ENCODE results near the gene CC2D2B.
A peak's percentile ranks its signal among the peaks of the same experiment; 100 is the strongest.
"Not testable (repeated sequence)": the region's sequence is repeated elsewhere in the genome, so short reads cannot be mapped to it uniquely, and the experiment has no call there.

CC2D2B gene

GRCh38 chr10:96022739-96023138, 115.0 kb downstream of the CC2D2B start:
- DNase-seq: no peak

GRCh38 chr10:96023168-96023567, 115.4 kb downstream of the CC2D2B start:
- no peak for DNase-seq

DNA sequence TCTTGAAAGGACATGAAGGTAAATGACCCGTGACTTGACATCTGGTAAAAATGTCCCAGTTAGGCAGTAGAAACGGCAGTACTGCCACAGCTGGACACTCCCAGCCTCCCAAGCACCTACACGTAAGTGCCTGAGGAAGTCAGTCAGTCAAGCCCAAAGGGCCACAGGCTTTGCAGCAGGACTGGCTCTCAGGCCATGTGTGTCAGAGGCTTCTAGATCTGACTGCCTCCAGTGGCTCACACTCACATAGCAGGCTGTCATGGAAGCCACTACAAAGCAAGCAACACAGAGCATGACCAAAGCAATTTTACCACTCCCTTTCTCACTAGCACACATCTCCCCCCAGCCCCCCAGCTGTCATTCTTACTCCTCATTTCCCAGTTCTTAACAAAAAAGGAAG, 117.8 kb downstream of the CC2D2B start:
- no peak for DNase-seq

- DNase-seq: no peak
These were observed 126.8 kb downstream of the CC2D2B start for GRCh38 chr10:96034625-96035024.

- no peak for DNase-seq
These were observed 131.0 kb downstream of the CC2D2B start for GRCh38 chr10:96038476-96039387.

DNA sequence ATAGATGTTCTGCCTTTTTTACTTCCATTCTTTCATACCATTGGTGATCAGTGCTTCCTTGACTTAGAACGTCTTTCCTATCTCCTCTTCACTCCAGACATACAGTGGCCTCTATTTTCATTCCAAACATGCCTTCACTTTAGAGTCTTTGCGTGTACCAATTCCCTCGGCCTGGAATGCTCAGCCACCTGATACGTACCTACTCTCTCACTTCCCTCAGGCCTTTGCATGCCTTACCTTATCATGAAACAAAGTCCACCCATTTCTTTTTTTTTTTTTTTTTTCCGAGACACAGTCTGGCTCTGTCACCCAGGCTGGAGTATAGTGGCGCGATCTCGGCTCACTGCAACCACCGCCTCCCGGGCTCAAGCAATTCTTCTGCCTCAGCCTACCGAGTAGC, 133.4 kb downstream of the CC2D2B start:
- no peak for DNase-seq

DNA sequence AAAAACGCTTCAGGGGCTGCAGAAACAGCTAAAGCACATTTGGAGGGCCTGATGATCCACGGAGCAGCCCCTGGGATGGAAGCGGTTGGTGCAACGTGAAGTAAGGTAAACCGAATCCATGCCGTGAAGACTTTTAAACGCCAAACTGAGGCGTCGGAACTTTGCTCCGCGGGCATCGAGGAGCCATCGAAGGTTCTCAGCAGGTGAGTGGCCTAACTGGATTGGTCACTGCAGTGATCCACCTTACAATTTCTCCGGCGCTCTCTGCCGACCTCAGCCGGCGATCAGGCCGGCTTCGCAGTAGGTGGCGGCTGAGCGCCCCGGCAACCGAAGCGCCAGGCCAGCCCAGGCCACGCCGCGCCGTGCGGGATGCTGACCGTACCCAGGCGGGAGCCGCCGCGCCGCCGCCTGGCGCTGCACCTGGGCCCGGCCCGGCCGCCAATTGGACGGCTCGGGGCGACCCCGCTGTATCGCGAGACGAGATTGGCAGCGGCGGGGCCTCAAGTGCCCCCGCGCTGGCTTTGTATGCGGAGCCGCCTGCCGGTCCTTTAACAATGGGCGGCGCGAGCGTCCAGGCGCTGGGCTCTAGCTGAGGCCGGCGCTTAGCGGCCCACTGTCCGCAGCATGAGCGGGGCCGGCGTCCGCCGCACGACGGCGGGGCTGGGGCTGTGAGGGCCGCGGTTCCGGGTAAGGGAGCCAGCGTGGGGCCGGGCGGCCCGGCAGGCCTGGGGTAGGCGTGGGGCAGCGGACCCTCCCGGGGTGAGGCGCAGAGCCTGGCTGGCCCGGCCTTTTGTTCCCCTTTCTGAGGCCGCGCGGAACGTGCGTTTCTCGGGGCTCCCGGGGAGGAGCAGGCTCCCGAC, 135.5 kb downstream of the CC2D2B start, which contains the start of gene CCNJ:
Gene CCNJ (plus strand): TSS at position 551 of the 860 bp plus-strand sequence. CDS start 811 bp downstream, outside the sequence.
- DNase-seq: peak; percentile 18 to 84 (median 72)

DNA sequence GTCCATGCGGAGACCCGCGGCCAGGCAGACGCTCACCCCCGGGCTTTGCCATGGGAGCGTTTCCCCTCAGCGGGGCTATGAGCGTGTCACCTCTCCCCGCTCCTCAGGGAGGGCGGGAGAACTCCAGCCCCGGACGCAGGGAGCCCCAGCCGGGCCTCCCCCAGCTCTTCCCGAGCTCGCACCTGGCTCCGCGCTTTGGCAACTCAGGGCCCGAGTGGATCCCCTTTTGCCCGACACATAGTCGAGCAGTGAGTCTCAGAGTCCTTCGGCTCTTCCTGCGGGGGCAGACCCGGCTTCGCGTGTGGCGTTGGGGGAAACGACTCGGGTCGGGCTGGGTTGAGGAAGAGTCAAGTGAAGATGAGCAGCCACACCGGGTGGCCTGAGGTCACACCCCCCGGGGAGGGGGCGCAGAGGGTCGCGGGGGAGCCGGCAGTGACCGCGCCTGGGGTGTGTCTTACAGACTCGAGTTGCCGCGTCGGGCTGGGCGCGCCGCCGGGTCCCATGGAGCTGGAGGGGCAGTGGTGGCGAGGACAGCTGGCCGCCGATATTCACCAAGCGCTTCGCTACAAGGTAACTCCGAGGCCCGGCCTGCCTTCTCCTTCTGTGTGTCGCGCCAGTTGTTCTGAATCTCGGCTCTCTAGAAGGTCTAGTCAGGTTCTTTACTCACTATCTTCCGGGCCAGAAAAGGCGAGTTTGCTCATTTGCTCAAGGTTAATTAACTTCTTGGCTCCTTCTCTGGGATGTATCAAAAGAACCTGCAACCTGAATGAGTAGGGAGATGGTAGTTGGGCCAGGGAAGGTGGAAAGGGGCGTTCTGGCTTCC, 136.3 kb downstream of the CC2D2B start:
- DNase-seq: peak in 13 of 14 donors; percentile 24 to 72 (median 59)

DNA sequence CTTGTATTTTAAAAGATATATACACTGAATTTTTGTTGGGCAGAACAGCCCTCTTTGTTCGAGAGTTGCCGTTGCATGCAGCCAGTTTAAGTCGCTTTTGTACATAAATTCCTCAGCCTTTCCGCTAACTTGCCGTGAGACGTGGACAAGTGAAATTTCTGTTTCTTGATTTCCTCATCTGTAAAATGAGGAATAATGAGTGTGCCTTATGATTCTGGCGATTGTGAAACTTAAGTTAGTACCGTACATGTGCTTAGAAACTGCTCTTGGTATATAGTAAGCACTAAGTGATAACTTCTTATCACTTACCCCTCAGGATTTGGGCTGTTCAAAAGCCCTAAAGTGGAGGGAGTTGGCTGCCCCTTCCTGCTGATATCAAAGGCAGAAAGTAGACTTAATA, 137.0 kb downstream of the CC2D2B start:
- DNase-seq: no peak

- no peak for DNase-seq
These were observed 138.8 kb downstream of the CC2D2B start for GRCh38 chr10:96046546-96046945.

DNA sequence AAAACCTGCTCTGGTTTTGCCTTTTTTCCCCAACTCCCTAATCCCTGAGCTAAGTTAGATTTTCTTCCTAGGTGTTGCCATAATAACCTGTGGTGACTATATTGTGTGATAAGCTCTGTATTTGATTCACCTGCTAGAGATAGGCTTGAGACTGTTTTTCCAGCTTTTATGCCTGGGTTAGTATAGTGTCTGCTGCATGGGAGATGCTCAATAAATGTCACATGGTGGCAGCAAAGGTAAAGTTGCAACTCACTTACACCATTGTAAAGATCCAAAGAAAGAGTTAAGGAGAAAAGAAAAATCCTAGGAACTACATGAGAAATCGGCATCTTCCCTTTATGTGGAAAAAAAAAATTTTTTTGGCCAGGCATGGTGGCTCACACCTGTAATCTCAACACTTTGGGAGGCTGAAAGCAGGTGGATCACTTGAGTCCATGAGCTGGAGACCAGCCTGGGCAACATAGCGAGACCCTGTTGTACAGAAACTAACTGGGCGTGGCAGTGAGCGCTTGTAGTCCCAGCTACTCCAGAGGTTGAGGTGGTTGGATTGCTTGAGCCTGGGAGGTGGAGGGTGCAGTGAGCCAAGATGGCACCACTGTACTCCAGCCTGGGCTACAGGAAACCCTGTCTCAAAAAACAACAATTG, 139.4 kb downstream of the CC2D2B start:
- no peak for DNase-seq

DNA sequence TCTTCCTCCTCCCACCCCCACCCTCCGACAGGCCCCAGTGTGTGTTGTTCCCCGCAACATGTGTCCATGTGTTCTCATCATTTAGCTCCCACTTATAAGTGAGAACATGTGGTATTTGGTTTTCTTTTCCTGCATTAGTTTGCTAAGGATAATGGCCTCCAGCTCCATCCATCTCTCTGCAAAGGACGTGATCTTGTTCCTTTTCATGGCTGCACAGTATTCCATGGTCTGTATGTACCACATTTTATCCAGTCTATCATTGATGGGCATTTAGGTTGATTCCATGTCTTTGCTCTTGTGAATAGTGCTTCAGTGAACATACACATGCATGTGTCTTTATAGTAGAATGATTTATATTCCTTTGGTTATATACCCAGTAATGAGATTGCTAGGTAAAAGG, 140.2 kb downstream of the CC2D2B start:
- DNase-seq: not testable (repeated sequence)

- no peak for DNase-seq
These were observed 141.6 kb downstream of the CC2D2B start for GRCh38 chr10:96049340-96049739.

DNA sequence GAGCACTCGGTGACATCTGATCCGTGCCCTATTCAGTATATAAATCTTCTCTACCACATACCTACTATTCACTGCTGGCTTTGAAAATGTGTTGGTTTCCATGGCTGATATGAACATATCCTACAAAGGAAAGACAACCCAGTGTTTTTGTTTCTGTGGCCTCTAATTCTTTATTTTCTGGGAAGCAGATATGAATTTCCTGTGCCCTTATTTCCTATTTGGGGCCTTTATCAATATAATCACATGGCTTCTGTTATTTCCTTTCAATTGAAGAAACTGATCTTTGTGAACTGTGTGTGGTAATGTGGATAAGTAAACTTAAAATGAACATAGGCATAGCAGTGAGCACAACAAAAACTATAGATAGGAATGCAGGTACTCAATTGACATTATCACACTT, 146.2 kb downstream of the CC2D2B start:
- DNase-seq: no peak

GRCh38 chr10:96056787-96057186, 149.0 kb downstream of the CC2D2B start:
- no peak for DNase-seq

- DNase-seq: no peak
These were observed 153.5 kb downstream of the CC2D2B start for GRCh38 chr10:96061232-96061631.

DNA sequence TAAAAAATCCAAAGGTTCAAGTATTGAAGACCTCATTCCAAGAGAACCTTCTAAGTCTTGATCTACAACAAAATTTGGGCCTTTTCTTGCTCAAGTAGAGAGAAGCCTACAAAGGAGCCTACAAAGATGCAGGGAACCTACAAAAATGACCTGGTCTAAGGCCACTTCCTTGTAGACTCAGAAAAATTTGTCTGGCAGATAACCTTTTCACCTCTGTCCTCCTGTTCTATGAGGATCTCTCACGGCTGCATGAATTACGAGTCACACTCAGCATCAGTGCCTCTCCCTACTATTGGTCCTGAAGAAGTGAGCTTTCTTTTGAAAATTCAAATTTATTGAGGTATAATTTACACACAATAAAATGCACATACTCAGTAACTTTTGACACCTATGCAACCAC, 164.9 kb downstream of the CC2D2B start:
- no peak for DNase-seq

DNA sequence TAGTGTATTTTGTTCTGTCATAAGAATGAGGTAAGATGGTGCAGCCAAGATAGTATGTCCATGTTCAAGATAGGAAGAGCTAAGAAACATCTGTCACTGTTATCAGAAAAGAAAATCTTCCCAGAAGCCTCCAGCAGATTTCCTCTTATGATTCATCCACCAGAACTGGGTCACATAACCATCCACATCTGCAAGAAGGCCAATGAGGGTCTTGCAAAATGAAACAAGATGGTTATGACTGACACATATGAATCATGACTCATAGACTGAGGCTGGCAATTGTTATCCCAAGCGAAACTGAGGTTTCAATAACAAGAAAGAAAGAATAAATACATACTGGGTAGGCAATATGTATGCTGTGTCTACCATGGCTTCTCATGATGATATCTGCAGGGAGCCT, 165.9 kb downstream of the CC2D2B start:
- DNase-seq: no peak

- no peak for DNase-seq
These were observed 167.0 kb downstream of the CC2D2B start for GRCh38 chr10:96074776-96075175.

DNA sequence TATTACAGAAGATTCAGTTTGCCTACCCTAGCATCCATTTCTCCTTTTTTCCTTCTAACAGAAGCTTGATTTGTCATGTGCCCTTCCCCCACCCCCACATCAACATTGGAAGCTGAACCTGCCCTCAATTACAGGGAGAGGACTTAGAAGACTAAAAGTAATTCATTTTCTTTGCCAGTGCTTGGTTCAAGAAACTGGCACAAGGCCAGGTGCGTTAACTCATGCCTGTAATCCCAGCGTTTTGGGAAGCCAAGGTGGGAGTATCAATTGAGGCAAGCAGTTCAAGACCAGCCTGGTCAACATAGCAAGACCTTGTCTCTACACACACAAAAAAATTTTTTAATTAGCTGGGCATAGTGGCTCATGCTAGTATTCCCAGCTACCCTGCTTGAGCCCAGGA, 168.2 kb downstream of the CC2D2B start:
- no peak for DNase-seq

- no peak for DNase-seq
These were observed 169.4 kb downstream of the CC2D2B start for GRCh38 chr10:96077156-96077555.

GRCh38 chr10:96082153-96082552, 174.4 kb downstream of the CC2D2B start:
- DNase-seq: no peak

Measured in C1 segment of cervical spinal cord (tissue), 14 donors.